Kidney (tissue), 14 donors: ENCODE measurements around the gene FMO3. TPM values are rescaled to one million over a fixed set of nuclear protein-coding genes. Genes with fewer than 3 reads are reported as not detected.

Source experiments
- DNase-seq, 5 donors: peaks; one replicate each; pipeline ENCODE4 v3.0.0-alpha.2; 2013 to 2020
- FAIRE-seq: peaks from 2 replicates; lab custom pipeline; 2012; peaks lifted over from hg19 to GRCh38; lab: Jason Lieb, UNC
- H3K27ac ChIP-seq, 2 donors: one replicate each; pipeline ENCODE4 v1.7.0; 2013; ENCODE audit warnings: low read depth in 2 of 2, low read length in 2 of 2, inconsistent platforms in 1 of 2
- H3K27me3 ChIP-seq: one replicate; pipeline ENCODE4 v1.7.1; 2013; ENCODE audit warnings: low read length, inconsistent platforms; ENCODE audit not compliant: control insufficient read depth, insufficient read depth
- H3K36me3 ChIP-seq, 3 donors: one replicate each; pipeline versions ENCODE4 v1.7.0 to v1.7.1; 2013; ENCODE audit warnings: low read length in 3 of 3, control low read depth in 1 of 3, inconsistent platforms in 1 of 3; ENCODE audit not compliant: insufficient read depth in 3 of 3, control insufficient read depth in 2 of 3
- H3K4me1 ChIP-seq, 3 donors: one replicate each; pipeline versions ENCODE4 v1.7.0 to v1.7.1; 2013; ENCODE audit warnings: low read length in 3 of 3, inconsistent platforms in 1 of 3, low read depth in 1 of 3; ENCODE audit not compliant: control insufficient read depth in 2 of 3, insufficient read depth in 2 of 3
- H3K4me3 ChIP-seq, 3 donors: one replicate each; pipeline versions ENCODE4 v1.7.0 to v1.8.1; 2013; ENCODE audit warnings: low read length in 3 of 3, control low read depth in 1 of 3, inconsistent platforms in 1 of 3
- H3K9ac ChIP-seq, 3 donors: one replicate each; pipeline versions ENCODE4 v1.7.0 to v1.7.1; 2013; ENCODE audit warnings: low read length in 3 of 3, control low read depth in 1 of 3, inconsistent platforms in 1 of 3
- H3K9me3 ChIP-seq, 3 donors: one replicate each; pipeline versions ENCODE4 v1.7.0 to v1.7.1; 2013; ENCODE audit warnings: low read length in 3 of 3, control low read depth in 1 of 3, inconsistent platforms in 1 of 3; ENCODE audit not compliant: control insufficient read depth in 2 of 3, insufficient read depth in 1 of 3
- intact Hi-C: fragments of 100-400 bp; cut with DNase I; formaldehyde crosslinking; loops from one replicate; pipeline ENCODE4 v1.11.1; 2022
- polyA plus RNA-seq: library from polyadenylated mRNA; stranded (reverse); fragments of 350-450 nt; fragmentation: Illumina TruSeq; extraction: RNeasy Lipid Tissue Mini Kit (QIAGEN cat#74804); gene quantifications from one replicate; pipeline ENCODE4 v1.2.3, GENCODE V29; 2014; ENCODE audit warnings: low read depth, low replicate concordance; ENCODE audit not compliant: insufficient read depth
- total RNA-seq: library from RNA; stranded (reverse); fragmentation: NEBNext Ultra II Directional; extraction: Animal tissue kit (Norgen Biotek cat#: 25700); gene quantifications from one replicate; pipeline ENCODE4 v1.2.1, GENCODE V29; 2021
- TF ChIP-seq, protein P1 (sequence below): IDR thresholded peaks from 3 replicates; pipeline ENCODE4 v1.5.1; 2012; ENCODE audit warnings: mild to moderate bottlenecking, moderate library complexity, borderline replicate concordance; ENCODE audit not compliant: insufficient read depth; ENCODE audit errors: extremely low read depth
- donor health status: control.
- donor health status: control.
- donor health status: control.
- donor health status: control.
- donor health status: control.
- donor health status: DM: yes; HTN: yes; CAD: no.
- donor health status: Normal renal cell carcinoma (clear cell type).

The FMO3 gene
- total and polyA plus RNA-seq, 2 donors from 2014 or later = 7.7 to 19.3 TPM

DNA sequence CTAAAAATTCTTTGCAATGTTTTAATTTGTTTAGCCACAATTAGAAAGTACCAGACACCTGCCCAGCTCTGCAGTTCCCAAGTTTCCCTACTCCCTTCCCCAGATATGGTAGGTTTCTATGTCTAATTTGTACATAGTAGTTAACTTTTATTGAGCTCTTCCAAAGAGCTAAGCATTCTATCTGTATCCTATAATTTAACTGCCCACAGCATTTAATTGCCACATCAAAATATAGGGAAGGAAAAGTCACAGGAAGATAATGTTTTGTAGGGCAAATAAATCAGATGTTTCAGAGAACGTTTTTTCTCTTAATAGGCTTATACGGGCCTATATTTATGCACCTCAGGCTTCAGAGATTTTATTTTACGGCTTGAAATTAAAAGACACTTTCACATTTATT lies 15.7 kb upstream of the FMO3 start:
- no peak overlapping the region for H3K27ac ChIP-seq

DNA sequence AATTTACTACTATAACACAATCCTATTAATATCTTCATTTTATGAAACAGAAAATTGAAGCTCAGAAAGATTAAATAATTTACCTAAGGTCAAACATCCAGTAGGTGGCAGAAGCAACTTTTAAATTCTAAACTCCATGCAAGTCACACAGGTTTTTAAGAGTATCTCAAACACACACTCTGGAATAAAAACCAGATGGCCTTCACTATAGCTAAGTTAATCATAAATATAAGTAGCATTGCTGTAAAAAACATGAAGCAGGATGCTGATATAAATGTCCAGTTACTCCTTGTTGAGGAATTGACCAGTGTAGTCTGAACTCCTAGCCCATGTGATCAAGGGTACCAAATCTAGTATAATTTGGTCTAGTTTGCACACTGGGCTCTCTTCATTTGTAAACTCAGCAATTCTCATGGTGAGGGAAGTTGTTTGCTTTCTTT lies 9.4 kb upstream of the FMO3 start:
- Histone ChIP-seq H3K4me1 (peaks cover 0 to 27% (median 10%) of the 10 kb centered on the region in 3 donors), H3K9ac (no peak overlapping the region), H3K36me3 (no peaks in the 10 kb centered on the region), H3K27me3 (no peaks in the 10 kb centered on the region), H3K9me3 (no peaks in the 10 kb centered on the region), H3K4me3 (no peak overlapping the region), H3K27ac (peak overlapping the region in 1 of 2 donors; percentile 8)
- TF ChIP-seq, protein P1, sequence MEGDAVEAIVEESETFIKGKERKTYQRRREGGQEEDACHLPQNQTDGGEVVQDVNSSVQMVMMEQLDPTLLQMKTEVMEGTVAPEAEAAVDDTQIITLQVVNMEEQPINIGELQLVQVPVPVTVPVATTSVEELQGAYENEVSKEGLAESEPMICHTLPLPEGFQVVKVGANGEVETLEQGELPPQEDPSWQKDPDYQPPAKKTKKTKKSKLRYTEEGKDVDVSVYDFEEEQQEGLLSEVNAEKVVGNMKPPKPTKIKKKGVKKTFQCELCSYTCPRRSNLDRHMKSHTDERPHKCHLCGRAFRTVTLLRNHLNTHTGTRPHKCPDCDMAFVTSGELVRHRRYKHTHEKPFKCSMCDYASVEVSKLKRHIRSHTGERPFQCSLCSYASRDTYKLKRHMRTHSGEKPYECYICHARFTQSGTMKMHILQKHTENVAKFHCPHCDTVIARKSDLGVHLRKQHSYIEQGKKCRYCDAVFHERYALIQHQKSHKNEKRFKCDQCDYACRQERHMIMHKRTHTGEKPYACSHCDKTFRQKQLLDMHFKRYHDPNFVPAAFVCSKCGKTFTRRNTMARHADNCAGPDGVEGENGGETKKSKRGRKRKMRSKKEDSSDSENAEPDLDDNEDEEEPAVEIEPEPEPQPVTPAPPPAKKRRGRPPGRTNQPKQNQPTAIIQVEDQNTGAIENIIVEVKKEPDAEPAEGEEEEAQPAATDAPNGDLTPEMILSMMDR = peak; percentile 28
- intact Hi-C loops = no loop called here
- DNase-seq = peak in 2 of 5 donors; percentile 44 to 55
- peak; percentile 98 for FAIRE-seq

More for the DNA sequence above, 15.7 kb upstream of the FMO3 start:
- TF ChIP-seq, protein P1 = no peak
- Histone ChIP-seq H3K9ac (no peak overlapping the region), H3K9me3 (no peaks in the 10 kb centered on the region), H3K4me1 (no peaks in the 10 kb centered on the region), H3K4me3 (no peak overlapping the region), H3K36me3 (no peaks in the 10 kb centered on the region), H3K27me3 (no peaks in the 10 kb centered on the region)
- DNase-seq = no peak
- no peak for FAIRE-seq
- intact Hi-C loops = no loop called here

DNA sequence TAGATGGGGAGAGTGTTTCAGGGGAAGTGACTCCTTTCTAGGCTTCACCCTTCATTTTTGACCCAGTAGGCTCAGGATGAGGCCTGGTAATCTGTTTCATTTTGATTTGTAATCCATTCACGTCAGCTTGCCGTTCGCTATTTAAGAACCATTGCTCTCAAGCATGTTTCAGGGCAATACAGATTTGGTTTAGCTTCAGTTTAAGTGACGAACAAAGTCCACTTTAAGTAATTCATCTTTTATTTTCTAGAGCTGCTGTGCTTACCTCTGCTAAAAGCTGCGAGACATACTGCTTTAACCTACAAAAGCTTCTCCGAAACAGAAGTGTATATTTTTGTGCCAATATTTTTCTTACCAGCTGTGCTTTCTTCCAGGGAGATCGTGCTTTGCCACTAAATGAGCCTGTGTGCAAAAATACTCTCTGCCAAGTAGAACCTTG lies 8.9 kb upstream of the FMO3 start:
- intact Hi-C loops = no loop called here
- Histone ChIP-seq H3K9ac (no peak overlapping the region), H3K9me3 (no peaks in the 10 kb centered on the region), H3K4me3 (no peak overlapping the region), H3K4me1 (peaks cover 0 to 27% (median 10%) of the 10 kb centered on the region in 3 donors), H3K27me3 (no peaks in the 10 kb centered on the region), H3K27ac (peak overlapping the region in 1 of 2 donors; percentile 8), H3K36me3 (no peaks in the 10 kb centered on the region)
- DNase-seq (no peak), FAIRE-seq (no peak)
- TF ChIP-seq, protein P1 = no peak

DNA sequence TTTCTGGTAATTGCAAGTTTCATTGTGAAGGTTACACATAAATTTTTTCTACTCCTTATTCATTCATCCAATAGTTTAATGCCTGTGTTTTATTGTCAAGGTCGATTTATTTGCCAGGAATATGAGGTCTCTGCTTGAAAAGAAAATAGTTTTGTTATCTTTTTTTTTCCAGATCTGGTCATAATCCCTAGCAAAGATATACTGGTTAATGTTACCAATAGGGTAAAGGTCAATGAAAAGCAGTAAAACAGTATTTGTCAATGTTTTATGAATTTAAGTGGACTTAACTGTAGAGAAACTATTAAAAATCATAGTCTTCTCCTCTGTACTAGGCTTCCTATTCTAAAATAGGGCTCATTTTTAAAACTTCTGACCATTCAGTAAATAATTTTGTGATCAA lies 8.1 kb upstream of the FMO3 start:
- Histone ChIP-seq H3K9ac (no peak overlapping the region), H3K36me3 (no peaks in the 10 kb centered on the region), H3K27me3 (no peaks in the 10 kb centered on the region), H3K4me3 (no peak overlapping the region), H3K27ac (no peak overlapping the region), H3K4me1 (peaks cover 0 to 27% (median 10%) of the 10 kb centered on the region in 3 donors), H3K9me3 (no peaks in the 10 kb centered on the region)
- TF ChIP-seq, protein P1 = no peak
- FAIRE-seq (no peak), DNase-seq (no peak)
- intact Hi-C loops = no loop called here
